Skin of body (tissue), 2 donors: Measurements from ENCODE around the gene SLC1A6. TPM values are rescaled to one million over a fixed set of nuclear protein-coding genes. Genes with fewer than 3 reads are reported as not detected.
"Not testable (repeated sequence)": the region's sequence is repeated elsewhere in the genome, so short reads cannot be mapped to it uniquely, and the experiment has no call there.

Source experiments
- DNase-seq: peaks from one replicate; lab custom pipeline; 2025; lab: John Stamatoyannopoulos, UW
- total RNA-seq: library from RNA; depleted of rRNA; stranded (reverse); fragments of >200 nt; gene quantifications from one replicate; pipeline ENCODE4 v1.2.3, GENCODE V29; 2014

Gene SLC1A6
- total RNA-seq: 11.4 TPM

DNA sequence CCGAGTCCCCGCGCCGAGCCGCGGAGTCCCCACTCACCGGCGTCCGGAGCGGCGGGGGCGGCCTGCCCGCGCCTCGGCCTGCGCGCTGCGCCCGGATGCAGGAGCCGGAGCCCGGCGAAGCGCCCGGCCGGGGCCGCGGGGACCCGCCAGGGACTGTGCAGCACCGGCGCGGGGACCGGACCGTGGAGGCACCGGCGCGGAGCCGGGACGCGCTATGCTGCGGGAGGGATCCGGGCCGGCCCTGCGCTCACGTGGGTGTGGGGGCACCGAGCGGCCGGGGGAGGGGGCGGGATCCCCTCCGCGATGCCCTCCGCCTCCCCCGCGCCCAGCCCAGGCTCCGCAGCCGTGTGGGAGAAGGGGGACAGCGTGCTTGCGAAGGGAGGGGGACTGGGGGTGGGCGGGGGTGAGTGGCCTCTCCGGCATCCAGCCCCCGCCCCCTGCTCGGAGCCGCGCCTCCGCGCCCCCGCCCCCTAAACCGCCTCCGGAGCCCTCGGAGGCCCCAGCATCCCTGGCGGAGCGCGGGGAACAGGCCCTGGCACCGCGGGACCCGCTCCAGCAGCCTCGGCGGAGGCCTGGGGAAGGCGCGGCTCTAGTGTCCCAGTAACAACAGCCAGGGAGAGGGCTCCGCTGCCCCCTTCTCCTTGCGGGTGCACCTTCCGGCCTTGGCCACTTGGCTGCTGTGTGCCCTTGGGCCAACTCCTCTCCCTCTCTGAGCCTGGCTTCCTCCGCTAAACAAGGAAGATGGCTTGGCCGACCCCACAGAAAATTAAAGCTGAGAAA, at the start of gene SLC1A6:
SLC1A6 (minus strand) TSS at position 389 of the 780 bp plus-strand sequence. CDS start 6,954 bp downstream, outside the sequence.
- no peak for DNase-seq

DNA sequence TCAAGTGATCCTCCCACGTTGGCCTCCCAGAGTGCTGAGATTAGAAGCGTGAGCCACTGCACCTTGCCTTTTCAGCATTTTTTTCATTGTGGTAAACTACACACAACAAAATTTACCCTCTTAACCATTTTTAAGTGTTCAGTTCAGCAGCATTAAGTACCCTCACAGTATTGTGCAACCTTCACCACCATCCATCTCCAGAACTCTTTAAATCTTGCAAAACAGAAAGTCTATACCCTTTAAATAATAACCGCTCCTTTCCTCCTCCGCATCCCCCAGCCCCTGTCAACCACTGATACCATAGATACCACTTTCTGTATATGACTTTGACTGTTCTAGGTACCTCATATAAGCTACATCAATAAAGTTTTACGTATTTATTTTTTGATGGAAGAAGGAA, 48.8 kb upstream of the SLC1A6 start:
- DNase-seq: no peak

DNA sequence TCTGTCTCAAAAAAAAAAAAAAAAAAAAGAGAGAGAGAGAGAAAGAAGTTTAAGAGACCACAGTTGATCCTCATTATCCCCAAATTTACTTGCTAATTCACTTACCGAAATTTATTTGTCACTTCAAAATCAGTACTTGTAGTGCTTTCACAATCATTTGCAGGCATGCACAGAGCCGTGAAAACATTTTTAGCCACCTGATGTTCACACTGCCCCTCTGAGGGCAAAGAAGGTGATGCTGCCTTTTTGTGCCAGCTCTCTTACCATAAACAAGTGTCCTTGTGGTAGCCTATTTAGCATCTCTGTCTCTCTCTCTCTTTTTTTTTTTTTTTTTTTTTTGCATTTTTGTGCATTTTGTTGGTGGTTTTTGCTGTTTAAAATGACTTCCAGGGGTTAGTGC, 45.6 kb upstream of the SLC1A6 start:
- no peak for DNase-seq

DNA sequence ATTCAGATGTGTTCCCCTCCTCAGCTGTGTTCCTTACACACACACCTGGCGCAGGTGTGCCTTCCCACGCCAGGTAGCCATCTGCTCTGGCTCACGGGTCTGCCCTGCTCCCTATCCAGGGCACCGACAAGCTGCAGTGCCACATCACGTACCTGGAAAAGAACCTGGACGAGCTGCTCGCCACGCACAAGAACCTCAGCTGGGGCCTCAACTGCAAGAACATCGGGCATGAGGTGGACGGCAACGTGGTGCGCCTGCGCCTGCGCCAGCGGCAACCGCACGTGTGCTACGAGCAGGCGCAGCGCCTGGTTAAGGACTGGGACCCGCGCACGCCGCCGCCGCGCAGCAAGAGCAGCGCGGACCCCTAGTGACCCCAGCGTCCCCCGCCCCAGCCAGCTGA, 43.1 kb upstream of the SLC1A6 start:
- DNase-seq: no peak

DNA sequence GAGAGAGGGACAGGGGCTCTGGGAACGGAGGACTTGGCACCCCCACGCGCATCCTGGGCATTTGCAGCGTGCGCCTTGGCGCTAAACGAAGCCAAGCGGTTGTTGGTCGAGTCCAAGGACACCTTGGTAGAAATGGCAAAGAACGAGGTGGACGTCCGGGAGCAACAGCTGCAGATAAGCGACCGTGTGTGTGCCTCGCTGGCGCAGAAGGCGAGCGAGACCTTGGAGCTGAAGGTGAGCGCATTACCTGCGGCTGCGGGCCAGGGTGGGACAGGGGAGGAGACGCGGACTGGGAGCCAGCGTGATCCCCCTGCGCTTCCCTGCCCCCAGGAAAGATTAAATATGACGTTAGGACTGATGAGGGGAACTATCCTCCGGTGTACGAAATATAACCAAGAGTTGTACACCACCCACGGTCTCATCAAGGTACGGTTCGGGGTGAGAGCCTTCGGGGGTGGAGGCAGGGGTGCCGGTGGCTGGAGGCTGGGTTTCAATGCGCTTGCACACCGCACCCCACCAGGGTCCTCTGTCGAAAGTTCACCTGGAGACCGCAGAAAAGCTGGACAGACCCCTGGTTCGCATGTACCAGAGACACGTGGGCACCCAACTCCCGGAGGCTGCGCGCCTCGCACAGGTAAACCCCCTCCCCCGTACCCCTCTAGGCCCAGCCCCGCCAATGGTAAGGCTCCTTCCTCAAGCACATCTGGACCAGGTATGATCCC, 41.8 kb upstream of the SLC1A6 start:
- DNase-seq: no peak

DNA sequence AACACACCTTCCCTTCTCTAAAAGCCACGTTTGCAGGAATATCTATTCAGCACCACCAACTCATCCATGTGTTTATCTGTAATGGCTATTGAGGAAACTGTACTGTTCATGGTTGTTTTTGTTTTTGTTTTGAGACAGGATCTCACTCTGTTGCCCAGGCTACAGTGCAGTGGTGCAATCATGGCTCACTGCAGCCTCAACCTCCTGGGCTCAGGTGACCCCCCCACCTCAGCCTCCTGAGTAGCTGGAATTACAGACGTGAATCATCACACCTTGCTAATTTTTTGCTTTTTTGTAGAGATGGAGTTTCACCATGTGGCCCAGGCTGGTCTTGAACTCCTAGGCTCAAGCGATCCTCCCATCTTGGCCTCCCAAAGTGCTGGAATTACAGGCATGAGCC, 39.2 kb upstream of the SLC1A6 start:
- DNase-seq: not testable (repeated sequence)

DNA sequence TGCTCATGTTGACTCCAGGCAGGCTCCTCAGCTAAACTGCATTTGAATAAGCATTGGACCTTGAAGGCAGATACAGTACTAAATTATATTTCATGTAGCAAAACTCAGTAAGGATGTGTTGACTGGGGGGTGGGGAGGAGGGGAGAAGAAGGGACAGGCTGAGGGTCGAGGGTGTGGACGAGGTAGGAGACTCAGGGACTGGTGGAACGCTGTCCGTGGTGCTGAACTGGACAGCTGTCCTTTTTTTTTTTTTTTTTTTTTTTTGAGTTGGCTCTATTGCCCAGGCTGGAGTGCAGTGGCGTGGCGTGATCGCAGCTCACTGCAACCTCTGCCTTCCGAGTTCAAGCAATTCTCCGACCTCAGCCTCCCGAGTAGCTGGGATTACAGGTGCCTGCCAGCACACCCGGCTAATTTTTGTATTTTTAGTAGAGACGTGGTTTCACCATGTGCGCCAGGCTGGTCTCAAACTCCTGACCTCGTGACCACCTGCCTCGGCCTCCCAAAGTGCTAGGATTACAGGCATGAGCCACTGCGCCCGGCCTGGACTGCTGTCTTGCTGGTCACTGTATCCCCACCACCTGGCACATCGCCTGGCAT, 36.4 kb upstream of the SLC1A6 start:
- no peak for DNase-seq

DNA sequence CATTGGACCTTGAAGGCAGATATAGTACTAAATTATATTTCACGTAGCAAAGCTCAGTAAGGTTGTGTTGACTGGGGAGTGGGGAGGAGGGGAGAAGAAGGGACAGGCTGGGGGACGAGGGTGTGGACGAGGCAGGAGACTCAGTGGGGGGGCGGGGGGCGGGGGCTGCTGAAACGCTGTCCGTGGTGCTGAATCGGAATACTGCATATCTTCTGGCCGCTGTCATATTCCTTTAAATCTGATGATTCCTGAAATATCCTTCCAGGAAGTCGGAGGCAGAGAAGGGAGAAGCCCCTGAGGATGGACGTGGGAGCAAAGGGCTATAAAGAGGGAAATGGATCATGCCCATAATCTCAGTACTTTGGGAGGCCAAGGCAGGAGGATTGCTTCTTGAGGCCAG, 34.9 kb upstream of the SLC1A6 start:
- DNase-seq: no peak

DNA sequence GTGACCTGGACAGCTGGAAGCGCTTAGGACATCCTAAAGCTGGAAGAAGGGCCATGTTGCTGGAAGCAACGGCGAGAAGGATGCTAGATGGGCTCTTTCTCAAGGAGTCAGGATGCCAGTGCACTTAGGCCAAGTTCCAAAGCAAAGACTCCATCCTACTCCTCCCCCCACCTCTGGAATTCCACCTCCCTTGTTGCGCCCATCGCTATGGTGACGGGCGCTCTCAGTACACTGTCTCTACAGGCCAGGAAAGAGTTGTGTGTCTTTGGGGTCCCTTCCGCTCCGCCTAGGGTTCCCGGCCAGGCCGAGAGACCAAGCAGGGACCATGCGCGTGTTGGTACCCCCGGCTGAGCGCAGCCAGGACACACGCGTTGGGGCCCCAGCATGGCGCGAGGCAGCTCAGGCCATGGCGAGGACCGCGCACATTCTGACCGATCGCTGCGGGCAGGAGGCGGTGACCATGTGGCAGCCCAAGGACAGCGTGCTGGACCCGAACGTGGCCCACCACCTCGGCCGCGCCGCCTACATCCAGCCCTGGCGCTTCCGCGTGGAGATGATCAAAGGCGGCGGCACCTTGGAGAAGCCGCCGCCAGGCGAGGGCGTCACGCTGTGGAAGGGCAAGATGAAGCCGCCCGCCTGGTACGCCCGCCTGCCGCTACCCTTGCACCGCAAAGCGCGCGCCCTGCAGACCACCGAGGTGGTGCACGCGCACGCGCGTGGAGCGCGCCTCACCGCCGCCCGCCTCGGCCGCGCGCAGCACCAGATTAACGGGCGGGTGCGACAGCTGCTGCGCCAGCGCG, 31.0 kb upstream of the SLC1A6 start:
- no peak for DNase-seq

DNA sequence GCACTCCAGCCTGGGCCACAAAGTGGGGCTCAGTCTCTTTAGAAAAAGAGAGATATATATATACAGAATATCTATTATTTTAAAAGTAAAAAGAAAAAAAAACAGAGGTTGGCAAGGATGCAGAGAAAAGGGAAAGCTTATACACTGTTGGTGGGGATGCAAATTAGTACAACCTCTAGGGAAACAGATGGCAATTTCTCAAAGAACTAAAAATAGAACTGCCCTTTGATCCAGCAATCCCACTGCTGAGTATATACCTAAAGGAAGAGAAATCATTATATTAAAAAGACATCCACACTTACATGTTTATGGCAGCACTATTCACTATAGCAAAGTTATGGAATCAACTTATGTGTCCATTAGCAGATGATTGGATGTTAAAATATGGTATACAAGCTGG, 28.6 kb upstream of the SLC1A6 start:
- DNase-seq: no peak

DNA sequence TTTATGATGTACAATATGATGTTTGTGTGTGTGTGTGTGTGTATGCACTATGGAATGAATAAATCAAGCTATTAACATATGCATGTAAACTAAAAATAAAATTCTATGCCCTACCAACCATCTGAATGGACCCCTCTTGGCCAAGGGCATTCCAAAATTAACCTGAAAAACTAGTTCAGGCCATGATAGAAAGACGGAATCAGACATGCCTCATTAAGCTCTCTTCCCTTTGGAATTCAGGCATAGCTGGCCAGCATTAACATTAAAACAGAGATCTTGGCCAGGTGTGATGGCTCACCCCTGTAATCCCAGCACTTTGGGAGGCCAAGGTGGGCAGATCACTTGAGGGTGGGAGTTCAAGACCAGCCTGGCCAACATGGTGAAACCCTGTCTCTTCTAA, 18.3 kb upstream of the SLC1A6 start:
- DNase-seq: no peak

DNA sequence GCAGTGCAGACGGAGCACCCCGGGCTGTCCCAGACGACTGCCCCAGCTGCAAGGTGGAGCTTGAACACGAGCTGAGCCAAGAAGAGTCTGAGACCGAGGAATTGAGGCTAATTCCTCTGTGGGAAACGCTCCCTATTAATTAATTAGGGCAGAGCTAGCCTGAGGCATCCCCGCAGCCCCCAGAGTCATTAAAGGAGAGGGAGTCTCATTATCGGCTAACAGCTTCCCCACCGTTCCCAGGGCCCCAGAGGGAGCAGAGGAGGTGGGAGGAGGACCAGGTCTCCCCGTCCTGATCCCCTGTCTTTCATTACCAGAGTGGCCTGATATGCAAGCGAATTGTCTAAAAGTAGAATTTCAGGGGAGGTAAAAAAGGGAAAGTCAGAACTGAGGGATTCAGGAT, 13.1 kb upstream of the SLC1A6 start:
- no peak for DNase-seq

DNA sequence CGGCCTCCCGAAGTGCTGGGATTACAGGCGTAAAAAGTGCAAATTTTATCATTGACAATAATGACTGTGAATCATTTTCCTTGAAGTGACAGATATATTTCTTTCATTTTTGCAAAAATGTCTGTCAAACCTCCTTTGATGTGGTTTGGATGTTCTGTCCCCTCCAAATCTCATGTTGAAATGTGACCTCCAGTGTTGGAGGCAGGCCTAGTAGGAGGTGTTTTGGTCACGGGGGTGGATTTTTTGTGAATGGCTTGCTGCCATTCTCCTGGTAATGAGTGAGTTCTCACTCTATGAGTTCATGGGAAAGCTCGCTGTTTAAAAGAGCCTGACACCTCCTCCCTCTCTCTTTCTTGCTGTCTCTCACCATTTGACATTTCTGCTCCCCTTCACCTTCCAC, 5.5 kb upstream of the SLC1A6 start:
- no peak for DNase-seq

DNA sequence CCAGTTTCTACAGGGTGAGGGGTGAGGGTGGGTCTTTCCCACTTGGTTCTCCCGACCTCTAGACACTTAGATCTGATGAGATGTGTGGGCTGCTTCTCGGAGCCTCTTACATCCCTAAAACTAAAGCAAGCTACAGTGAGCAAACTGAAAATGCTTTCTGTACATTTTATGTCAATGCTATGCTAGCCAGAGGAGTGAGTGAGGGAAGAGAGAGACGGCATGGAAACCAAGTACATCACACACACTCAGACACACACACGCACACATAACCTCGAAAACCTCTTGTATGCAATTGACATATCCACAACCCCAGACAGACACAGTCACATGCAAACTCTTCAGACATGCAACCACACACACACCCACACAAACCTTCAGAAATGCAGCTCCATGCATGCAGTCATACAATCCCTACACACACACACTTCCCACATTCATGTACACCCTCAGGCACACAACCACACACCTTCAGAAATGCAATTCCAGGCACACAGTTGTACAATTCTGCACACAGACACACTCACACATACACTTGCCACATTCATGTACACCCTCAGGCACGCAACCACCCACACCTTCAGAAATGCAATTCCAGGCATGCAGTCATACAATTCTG, 1.4 kb downstream of the SLC1A6 start:
- DNase-seq: no peak

DNA sequence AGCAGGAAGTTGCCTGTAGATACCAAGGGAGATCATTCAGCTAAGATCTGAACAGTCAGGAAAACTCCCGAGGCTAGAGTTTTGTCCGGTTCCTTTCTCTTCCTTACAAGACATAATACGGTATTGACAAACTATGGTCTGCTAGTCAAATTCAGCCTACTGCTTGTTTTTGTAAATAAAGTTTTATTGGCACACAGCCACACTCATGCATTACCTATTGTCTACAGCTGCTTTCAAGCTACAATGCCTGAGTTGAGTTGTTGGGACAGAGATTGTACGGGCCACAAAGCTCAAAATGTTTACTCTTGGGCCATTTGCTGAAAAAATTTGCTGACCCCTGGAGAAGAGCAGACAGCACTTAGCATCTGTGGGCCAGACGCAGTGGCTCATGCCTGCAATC, 2.5 kb downstream of the SLC1A6 start:
- DNase-seq: no peak

DNA sequence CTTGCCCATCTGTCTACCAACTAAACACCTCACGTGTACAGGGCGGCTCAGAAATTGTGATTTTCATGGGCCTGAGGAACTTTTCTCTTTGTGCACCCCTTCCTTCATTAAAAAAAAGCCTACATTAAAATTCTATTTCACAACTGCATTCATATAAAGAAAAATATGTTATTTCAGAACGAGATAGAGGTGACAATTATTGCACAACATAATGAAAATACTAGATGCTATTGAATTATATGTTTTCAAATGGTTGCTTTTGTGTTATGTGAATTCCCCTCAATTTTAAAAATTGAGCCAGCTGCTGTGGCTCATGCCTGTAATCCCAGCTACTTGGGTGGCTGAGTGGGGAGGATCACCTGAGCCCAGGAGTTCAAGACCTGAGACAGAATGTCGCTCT, 5.2 kb downstream of the SLC1A6 start:
- DNase-seq: no peak

DNA sequence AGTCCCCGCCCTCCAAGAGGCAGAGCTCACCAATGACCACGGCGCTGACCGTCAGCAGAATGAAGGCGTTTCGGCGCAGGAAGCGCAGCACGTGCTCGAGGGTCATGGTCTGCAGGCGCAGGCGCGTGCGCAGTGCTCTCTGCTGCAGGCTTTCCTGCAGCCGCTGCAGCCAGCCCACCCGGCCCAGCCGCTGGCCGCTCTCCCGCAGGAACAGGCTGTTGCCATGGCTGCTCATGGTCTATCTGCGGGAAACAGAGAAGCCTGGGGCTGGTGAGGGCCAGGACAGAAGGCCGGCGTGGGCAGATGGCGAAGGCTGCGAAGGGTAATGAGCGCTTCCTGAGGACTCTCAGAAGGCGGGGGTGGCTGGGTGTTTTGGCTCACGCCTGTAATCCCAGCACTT, 7.0 kb downstream of the SLC1A6 start:
- no peak for DNase-seq

DNA sequence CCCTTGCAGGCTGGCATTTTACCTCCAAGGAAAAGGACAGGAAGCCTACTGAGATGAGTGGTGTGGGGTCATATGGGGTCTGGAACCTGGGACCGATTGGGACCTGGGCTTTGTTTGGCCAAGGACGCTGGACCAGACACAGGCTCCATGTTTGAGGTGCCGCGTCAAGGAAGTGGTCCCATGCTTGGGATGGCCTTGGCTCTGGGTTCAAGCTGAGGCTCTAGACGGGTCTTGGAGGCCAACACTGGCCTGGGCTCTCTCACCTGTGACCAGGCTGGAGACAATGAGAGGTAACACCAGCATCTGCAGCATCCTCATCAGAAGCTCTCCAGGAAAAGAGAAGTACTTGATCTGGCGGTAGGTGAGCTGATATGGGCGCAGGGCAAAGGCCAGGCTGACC, 8.2 kb downstream of the SLC1A6 start:
- no peak for DNase-seq

DNA sequence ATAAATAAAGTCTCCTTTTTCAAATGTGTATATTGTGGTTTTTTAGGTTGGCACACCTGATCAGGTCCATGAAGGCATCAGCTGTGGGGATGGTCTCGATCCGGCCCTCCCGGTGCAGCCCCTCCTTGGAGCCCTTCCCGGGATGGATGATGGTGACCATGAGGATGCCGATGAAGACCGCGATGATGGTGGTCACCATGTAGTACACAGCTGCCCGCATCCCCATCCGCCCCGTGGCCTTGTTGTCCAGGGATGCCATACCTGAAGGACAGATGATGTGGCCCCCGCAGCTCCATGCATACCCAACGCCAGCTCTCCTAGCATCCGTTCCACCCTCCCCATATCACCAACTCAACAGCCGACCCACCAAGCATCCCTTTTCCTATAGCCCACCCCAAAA, 11.4 kb downstream of the SLC1A6 start:
- no peak for DNase-seq

DNA sequence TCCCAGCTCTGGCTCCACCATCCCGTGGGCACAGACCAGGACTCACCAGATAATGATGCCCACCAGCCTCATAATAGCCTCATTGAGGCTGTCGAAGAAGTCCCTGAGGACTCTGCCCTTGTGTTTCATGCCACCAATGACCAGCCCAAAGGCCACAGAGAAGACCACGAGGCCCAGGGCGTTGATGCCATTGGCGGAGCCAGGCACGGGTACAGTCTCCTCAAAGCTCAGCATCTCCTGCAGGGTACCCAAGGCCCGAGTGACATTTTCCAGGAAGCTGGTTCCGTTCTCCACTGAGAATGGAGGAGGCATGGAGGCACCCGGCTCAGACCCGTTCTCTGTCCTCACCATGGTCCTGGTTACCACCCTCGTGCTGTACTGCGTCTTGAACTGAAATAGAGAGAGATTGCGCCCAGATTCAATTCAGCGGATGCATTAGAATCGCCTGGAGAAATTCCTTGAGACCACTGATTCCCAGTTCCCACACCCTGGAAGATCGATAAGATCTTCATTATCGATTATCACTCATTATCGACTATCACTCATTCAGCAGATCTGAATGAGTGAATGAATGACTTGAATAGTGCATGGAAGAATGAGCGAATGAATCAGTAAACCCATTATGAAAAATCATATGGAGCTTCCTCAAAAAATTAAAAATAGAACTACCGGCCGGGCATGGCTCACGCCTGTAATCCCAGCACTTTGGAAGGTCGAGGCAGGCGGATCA, 17.5 kb downstream of the SLC1A6 start:
- DNase-seq: no peak

DNA sequence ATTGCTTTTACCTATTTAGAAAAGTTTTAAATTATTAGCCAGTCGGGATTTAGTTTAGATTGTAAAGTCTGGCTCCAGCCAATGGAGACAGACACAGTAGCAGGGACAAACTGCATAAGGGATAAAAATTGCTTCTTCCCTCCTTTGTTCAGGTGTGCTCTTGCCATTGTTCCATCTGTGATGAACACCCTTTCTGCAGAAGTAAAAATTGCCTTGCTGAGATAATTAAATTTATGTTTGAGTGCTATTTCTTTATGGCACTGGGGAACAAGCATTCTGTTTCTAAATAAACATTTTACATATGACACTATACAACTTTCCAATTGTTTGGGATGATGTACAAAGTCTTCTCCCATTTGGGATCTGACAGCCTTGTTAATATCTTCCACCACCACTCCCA, 20.4 kb downstream of the SLC1A6 start:
- no peak for DNase-seq
